ENCODE results near the gene SCN5A. TPM values are rescaled to one million over a fixed set of nuclear protein-coding genes. Genes with fewer than 3 reads are reported as not detected.

Gene SCN5A
- total and polyA plus RNA-seq, 3 donors from 2014 or later, result 0.63 to 0.99 (median 0.73) TPM

- Histone ChIP-seq H3K36me3 (ENCODE audit: low read depth, missing control alignments) (no peaks in the 10 kb centered on the region), H3K4me3 (no peak overlapping the region), H3K27ac (no peak overlapping the region), H3K9me3 (no peaks in the 10 kb centered on the region), H3K27me3 (no peaks in the 10 kb centered on the region), H3K4me1 (no peaks in the 10 kb centered on the region)
- no peak for DNase-seq
- WGBS, 2 donors, result 93 to 94% methylated on average over 18 to 21 of the region's 21 CpGs
- intact Hi-C loops (cut with DNase I; ENCODE audit: low total_unique reads), result no loop called here
- TF ChIP-seq POLR2A (IDR thresholded peaks at IDR 0.05), result no peak
- no peak for TF ChIP-seq CTCF (IDR thresholded peaks at IDR 0.05)
Measured at GRCh38 chr3:38609386-38610111, 39.9 kb downstream of the SCN5A start.

GRCh38 chr3:38608961-38609360, 40.5 kb downstream of the SCN5A start:
- H3K9me3 ChIP-seq, result no peaks in the 10 kb centered on the region
- no peaks in the 10 kb centered on the region for H3K4me1 ChIP-seq
- H3K27me3 ChIP-seq, result no peaks in the 10 kb centered on the region
- no peak for DNase-seq
- intact Hi-C loops (cut with DNase I; ENCODE audit: low total_unique reads), result no loop called here
- H3K36me3 ChIP-seq (ENCODE audit: low read depth, missing control alignments), result no peaks in the 10 kb centered on the region
- H3K27ac ChIP-seq, result no peak overlapping the region
- H3K4me3 ChIP-seq, result no peak overlapping the region
- no peak for TF ChIP-seq POLR2A (IDR thresholded peaks at IDR 0.05)
- TF ChIP-seq CTCF (IDR thresholded peaks at IDR 0.05), result no peak
- 95 to 100% methylated on average over 2 to 5 of the region's 5 CpGs for WGBS, 2 donors

GRCh38 chr3:38608086-38608775, 41.3 kb downstream of the SCN5A start:
- Histone ChIP-seq H3K4me1 (no peaks in the 10 kb centered on the region), H3K4me3 (no peak overlapping the region), H3K9me3 (no peaks in the 10 kb centered on the region), H3K27ac (no peak overlapping the region), H3K27me3 (no peaks in the 10 kb centered on the region), H3K36me3 (ENCODE audit: low read depth, missing control alignments) (no peaks in the 10 kb centered on the region)
- no peak for TF ChIP-seq CTCF (IDR thresholded peaks at IDR 0.05)
- DNase-seq, result no peak
- 85 to 90% methylated on average over 7 to 13 of the region's 13 CpGs for WGBS, 2 donors
- intact Hi-C loops (cut with DNase I; ENCODE audit: low total_unique reads), result no loop called here

- TF ChIP-seq CTCF (IDR thresholded peaks at IDR 0.05), result no peak
- no peak for TF ChIP-seq POLR2A (IDR thresholded peaks at IDR 0.05)
- H3K27me3 ChIP-seq, result no peaks in the 10 kb centered on the region
- intact Hi-C loops (cut with DNase I; ENCODE audit: low total_unique reads), result no loop called here
- no peak overlapping the region for H3K27ac ChIP-seq
- WGBS, 2 donors, result 90 to 94% methylated on average over 11 of the region's 11 CpGs
- H3K4me3 ChIP-seq, result no peak overlapping the region
- DNase-seq, result no peak
- H3K4me1 ChIP-seq, result no peaks in the 10 kb centered on the region
- H3K36me3 ChIP-seq (ENCODE audit: low read depth, missing control alignments), result no peaks in the 10 kb centered on the region
- no peaks in the 10 kb centered on the region for H3K9me3 ChIP-seq
Measured at GRCh38 chr3:38606561-38606960, 42.9 kb downstream of the SCN5A start.
